SK-N-SH (cell line): ENCODE data around the gene ARHGDIB. TPM values are rescaled to one million over a fixed set of nuclear protein-coding genes. Genes with fewer than 3 reads are reported as not detected.
A peak's percentile ranks its signal among the peaks of the same experiment; 100 is the strongest.

Experiments
- CTCF ChIA-PET: fragments of 300-600, 350-600 bp; formaldehyde crosslinking; extraction: SDS; loops from one replicate; lab custom pipeline; 2021; lab: Yijun Ruan, JAX
- POLR2A ChIA-PET: fragments of 350-600 bp; sonication (Branson Sonifier 250); formaldehyde crosslinking; extraction: SDS; loops from one replicate; lab custom pipeline; 2020; ENCODE audit warnings: antibody characterized with exemption, inconsistent platforms; lab: Yijun Ruan, JAX
- DNase-seq: peaks from one replicate; pipeline ENCODE4 v3.0.0; 2012
- H2AFZ ChIP-seq: fragments of 200-600 bp; sonication (generic); 2 replicates; pipeline ENCODE4 v1.8.1; 2016; ENCODE audit warnings: antibody characterized with exemption, mild to moderate bottlenecking, low read depth
- H3F3A ChIP-seq: fragments of 200-600 bp; sonication (generic); replicated peaks from 2 replicates; pipeline ENCODE3; 2016; ENCODE audit warnings: antibody characterized with exemption, mild to moderate bottlenecking; ENCODE audit not compliant: insufficient read depth
- H3K27ac ChIP-seq, 2 experiments: fragments of 200-500 bp in 1 of 2; fragments of 200-600 bp in 1 of 2; sonication (Bioruptor generic) in 1 of 2; sonication (generic), shearing (Covaris generic) in 1 of 2; 2 replicates each; pipeline versions ENCODE4 v1.5.1 to v1.6.1; 2014 to 2016; ENCODE audit warnings: low read depth in 2 of 2, inconsistent platforms in 1 of 2, low read length in 1 of 2, mild to moderate bottlenecking in 1 of 2, mixed read lengths in 1 of 2
- H3K27me3 ChIP-seq: fragments of 200-600 bp; sonication (generic), shearing (Covaris generic); 2 replicates; pipeline ENCODE4 v1.6.1; 2016; ENCODE audit warnings: mixed run types; ENCODE audit not compliant: insufficient read depth
- H3K36me3 ChIP-seq, 2 experiments: fragments of 200-500 bp in 1 of 2; fragments of 200-600 bp in 1 of 2; sonication (Bioruptor generic) in 1 of 2; sonication (generic) in 1 of 2; replicated peaks in 1 of 2; 2 replicates each; pipeline versions ENCODE3 to v1.5.1; 2014 to 2016; ENCODE audit warnings: low read length in 1 of 2, mild to moderate bottlenecking in 1 of 2; ENCODE audit not compliant: insufficient read depth in 2 of 2, control insufficient read depth in 1 of 2
- H3K4me1 ChIP-seq, 2 experiments: fragments of 200-500 bp in 1 of 2; fragments of 200-600 bp in 1 of 2; sonication (Bioruptor generic) in 1 of 2; sonication (generic), shearing (Covaris generic) in 1 of 2; 2 replicates each; pipeline versions ENCODE4 v1.5.1 to v1.6.1; 2014 to 2016; ENCODE audit warnings: low read depth in 1 of 2, low read length in 1 of 2, mixed run types in 1 of 2; ENCODE audit not compliant: insufficient read depth in 2 of 2, control insufficient read depth in 1 of 2
- H3K4me2 ChIP-seq: fragments of 200-600 bp; sonication (generic), shearing (Covaris generic); 2 replicates; pipeline ENCODE4 v1.6.1; 2017; ENCODE audit warnings: mixed run types
- H3K4me3 ChIP-seq, 2 experiments: fragments of 200-500 bp in 1 of 2; fragments of 200-600 bp in 1 of 2; sonication (Bioruptor generic) in 1 of 2; sonication (generic), shearing (Covaris generic) in 1 of 2; 2 replicates each; pipeline versions ENCODE4 v1.5.1 to v1.8.1; 2014 to 2016; ENCODE audit warnings: low read depth in 2 of 2, inconsistent platforms in 1 of 2, low read length in 1 of 2, mild to moderate bottlenecking in 1 of 2, mixed read lengths in 1 of 2, moderate library complexity in 1 of 2
- H3K79me2 ChIP-seq: fragments of 200-600 bp; sonication (generic); 2 replicates; pipeline ENCODE4 v1.8.1; 2017; ENCODE audit warnings: mild to moderate bottlenecking; ENCODE audit not compliant: insufficient read depth
- H3K9ac ChIP-seq: fragments of 200-600 bp; sonication (generic); 2 replicates; pipeline ENCODE4 v1.6.1; 2017; ENCODE audit warnings: mixed run types
- H3K9me2 ChIP-seq: fragments of 200-600 bp; sonication (generic); 2 replicates; pipeline ENCODE4 v1.6.1; 2017; ENCODE audit warnings: mixed run types
- H3K9me3 ChIP-seq: fragments of 200-600 bp; sonication (generic); 2 replicates; pipeline ENCODE4 v1.6.1; 2017; ENCODE audit warnings: mixed run types, mild to moderate bottlenecking, moderate library complexity
- H4K20me1 ChIP-seq: fragments of 200-600 bp; sonication (generic); 2 replicates; pipeline ENCODE4 v1.6.1; 2017; ENCODE audit warnings: mild to moderate bottlenecking, mixed run types; ENCODE audit not compliant: insufficient read depth
- CHD2 ChIP-seq: fragments of 150-350 bp; IDR thresholded peaks from 2 replicates; pipeline ENCODE4 v1.6.1; 2018; ENCODE audit warnings: low read length; ENCODE audit not compliant: partially characterized antibody
- ELF1 ChIP-seq: IDR thresholded peaks from 2 replicates; pipeline ENCODE4 v1.4.0; 2012
- FOXJ3 ChIP-seq: sonication (generic); formaldehyde crosslinking; IDR thresholded peaks from 2 replicates; pipeline ENCODE4 v1.5.1; 2020; ENCODE audit warnings: mild to moderate bottlenecking, missing genetic modification reagents
- FOXM1 ChIP-seq: IDR thresholded peaks from 2 replicates; pipeline ENCODE4 v1.4.0; 2012; ENCODE audit warnings: low read depth, mild to moderate bottlenecking
- GATA2 ChIP-seq: sonication (generic); formaldehyde crosslinking; IDR thresholded peaks from 2 replicates; pipeline ENCODE4 v1.5.0; 2020; ENCODE audit warnings: mild to moderate bottlenecking, missing genetic modification reagents
- JUND ChIP-seq: IDR thresholded peaks from 2 replicates; pipeline ENCODE4 v1.4.0; 2012
- MEF2A ChIP-seq: IDR thresholded peaks from 2 replicates; pipeline ENCODE4 v1.4.0; 2012; ENCODE audit warnings: low read depth, borderline replicate concordance
- NFIC ChIP-seq: IDR thresholded peaks from 2 replicates; pipeline ENCODE4 v1.4.0; 2012; ENCODE audit warnings: borderline replicate concordance
- PBX3 ChIP-seq: IDR thresholded peaks from 2 replicates; pipeline ENCODE4; 2012
- RCOR1 ChIP-seq: fragments of 150-350 bp; IDR thresholded peaks from 2 replicates; pipeline ENCODE4 v1.6.1; 2017; ENCODE audit warnings: antibody characterized with exemption, low read length
- REST ChIP-seq: IDR thresholded peaks from 2 replicates; pipeline ENCODE4 v1.6.1; 2012; ENCODE audit warnings: mild to moderate bottlenecking, low read depth, low read length, moderate library complexity
- SIN3A ChIP-seq: IDR thresholded peaks from 2 replicates; pipeline ENCODE4 v1.6.1; 2012; ENCODE audit warnings: low read depth, mild to moderate bottlenecking, low read length, moderate library complexity, borderline replicate concordance
- SMC3 ChIP-seq: IDR thresholded peaks from 2 replicates; pipeline ENCODE4 v1.6.1; 2012; ENCODE audit warnings: low read depth, low read length, improper control_type of control experiment
- TEAD4 ChIP-seq: IDR thresholded peaks from 2 replicates; pipeline ENCODE4 v1.4.0; 2012; ENCODE audit warnings: mild to moderate bottlenecking, borderline replicate concordance; ENCODE audit not compliant: insufficient read depth
- WGBS: methylation state at CpG from one replicate; pipeline ENCODE4 v1.1.6; 2017; ENCODE audit warnings: low lambda C conversion rate; 5-methylcytosine and 5-hydroxymethylcytosine counted together
- polyA plus RNA-seq, 3 experiments: library from polyadenylated mRNA; depleted of rRNA; stranded (reverse); fragments of >200 nt; gene quantifications; 2 replicates each; pipeline ENCODE4 v1.2.3, GENCODE V29; 2012
- TF ChIP-seq, protein P1 (sequence below): fragments of 150-350 bp; IDR thresholded peaks from 2 replicates; pipeline ENCODE4 v1.6.1; 2016; ENCODE audit warnings: mild to moderate bottlenecking, low read depth, low read length
- TF ChIP-seq, protein P2 (sequence below): fragments of 150-350 bp; IDR thresholded peaks from 2 replicates; pipeline ENCODE4 v1.6.1; 2017; ENCODE audit warnings: antibody characterized with exemption, low read length, low read depth, borderline replicate concordance
- TF ChIP-seq, protein P3 (sequence below): IDR thresholded peaks from 2 replicates; pipeline ENCODE4 v1.4.0; 2012; ENCODE audit warnings: low read depth, borderline replicate concordance

Gene ARHGDIB
- polyA plus RNA-seq, 1 of the 3 experiments (the other 2 are of a cell fraction): 362 TPM

GRCh38 chr12:14931791-14932560, 29.4 kb downstream of the ARHGDIB start:
- no peaks in the 10 kb centered on the region for H3K79me2 ChIP-seq
- H3K27ac ChIP-seq: no peak overlapping the region
- H3K4me2 ChIP-seq: no peak overlapping the region
- no peaks in the 10 kb centered on the region for H3K27me3 ChIP-seq
- no peak overlapping the region for H3K4me3 ChIP-seq
- H3K9me2 ChIP-seq: no peaks in the 10 kb centered on the region
- no peaks in the 10 kb centered on the region for H3K9me3 ChIP-seq
- TF ChIP-seq GATA2 (CRISPR knock-in tag) (no peak), SMC3 (no peak), FOXJ3 (no peak), TEAD4 (no peak), SIN3A (no peak), MEF2A (no peak), NFIC (no peak)
- TF ChIP-seq, protein P1, sequence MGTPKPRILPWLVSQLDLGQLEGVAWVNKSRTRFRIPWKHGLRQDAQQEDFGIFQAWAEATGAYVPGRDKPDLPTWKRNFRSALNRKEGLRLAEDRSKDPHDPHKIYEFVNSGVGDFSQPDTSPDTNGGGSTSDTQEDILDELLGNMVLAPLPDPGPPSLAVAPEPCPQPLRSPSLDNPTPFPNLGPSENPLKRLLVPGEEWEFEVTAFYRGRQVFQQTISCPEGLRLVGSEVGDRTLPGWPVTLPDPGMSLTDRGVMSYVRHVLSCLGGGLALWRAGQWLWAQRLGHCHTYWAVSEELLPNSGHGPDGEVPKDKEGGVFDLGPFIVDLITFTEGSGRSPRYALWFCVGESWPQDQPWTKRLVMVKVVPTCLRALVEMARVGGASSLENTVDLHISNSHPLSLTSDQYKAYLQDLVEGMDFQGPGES: no peak
- TF ChIP-seq, protein P2, sequence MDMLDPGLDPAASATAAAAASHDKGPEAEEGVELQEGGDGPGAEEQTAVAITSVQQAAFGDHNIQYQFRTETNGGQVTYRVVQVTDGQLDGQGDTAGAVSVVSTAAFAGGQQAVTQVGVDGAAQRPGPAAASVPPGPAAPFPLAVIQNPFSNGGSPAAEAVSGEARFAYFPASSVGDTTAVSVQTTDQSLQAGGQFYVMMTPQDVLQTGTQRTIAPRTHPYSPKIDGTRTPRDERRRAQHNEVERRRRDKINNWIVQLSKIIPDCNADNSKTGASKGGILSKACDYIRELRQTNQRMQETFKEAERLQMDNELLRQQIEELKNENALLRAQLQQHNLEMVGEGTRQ: no peak
- DNase-seq: no peak
- H3K4me1 ChIP-seq: peaks cover 0 to 16% of the 10 kb centered on the region in 2 experiments; a peak in 2 of 4 replicates
- no peaks in the 10 kb centered on the region for H3K36me3 ChIP-seq
- H4K20me1 ChIP-seq: no peaks in the 10 kb centered on the region
- H2AFZ ChIP-seq: peak overlapping the region; percentile 18; the same call in 1 of the 2 replicates
- 80% methylated on average over 7 of the region's 7 CpGs for WGBS
- H3F3A ChIP-seq: peaks cover 15% of the 10 kb centered on the region
- H3K9ac ChIP-seq: no peak overlapping the region
- ChIA-PET CTCF (no interaction called here), POLR2A (no interaction called here)

DNA sequence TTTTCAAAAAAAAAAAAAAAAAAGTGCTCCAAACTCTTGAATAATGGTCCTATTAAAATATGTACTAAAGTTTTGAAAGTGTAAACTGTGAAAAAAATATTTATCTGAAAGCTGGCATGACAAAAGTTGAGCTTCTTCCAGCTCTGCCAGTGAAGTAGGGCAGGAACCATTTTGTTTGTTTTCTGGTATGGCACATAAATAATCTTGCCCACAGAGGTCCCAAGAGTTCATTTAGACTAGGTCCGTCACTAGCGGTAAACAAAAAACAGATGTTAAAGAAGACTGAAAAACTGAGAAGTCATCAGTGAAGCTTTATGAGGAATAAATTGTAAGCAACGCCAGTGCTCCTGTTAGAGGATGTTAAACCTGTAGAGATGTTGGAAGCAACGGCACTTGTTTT, 30.0 kb downstream of the ARHGDIB start:
- peaks cover 0 to 16% of the 10 kb centered on the region in 2 experiments; a peak in 2 of 4 replicates for H3K4me1 ChIP-seq
- no peaks in the 10 kb centered on the region for H3K79me2 ChIP-seq
- no peaks in the 10 kb centered on the region for H4K20me1 ChIP-seq
- WGBS: 63% methylated on average over 4 of the region's 4 CpGs
- H3K27me3 ChIP-seq: no peaks in the 10 kb centered on the region
- peak overlapping the region; percentile 18; the same call in 1 of the 2 replicates for H2AFZ ChIP-seq
- no peaks in the 10 kb centered on the region for H3K9me3 ChIP-seq
- H3K4me3 ChIP-seq: no peak overlapping the region
- ChIA-PET POLR2A (no interaction called here), CTCF (no interaction called here)
- H3K9me2 ChIP-seq: no peaks in the 10 kb centered on the region
- no peaks in the 10 kb centered on the region for H3K36me3 ChIP-seq
- H3K9ac ChIP-seq: no peak overlapping the region
- no peak for DNase-seq
- no peak overlapping the region for H3K4me2 ChIP-seq
- H3F3A ChIP-seq: peaks cover 15% of the 10 kb centered on the region
- peak overlapping the region in 1 of 2 experiments; percentile 33; a peak in 2 of 4 replicates for H3K27ac ChIP-seq
- TF ChIP-seq FOXM1: no peak
- TF ChIP-seq NFIC: no peak
- no peak for TF ChIP-seq RCOR1
- TF ChIP-seq PBX3: no peak
- no peak for TF ChIP-seq JUND
- no peak for TF ChIP-seq FOXJ3
- TF ChIP-seq REST: no peak
- TF ChIP-seq, protein P3, sequence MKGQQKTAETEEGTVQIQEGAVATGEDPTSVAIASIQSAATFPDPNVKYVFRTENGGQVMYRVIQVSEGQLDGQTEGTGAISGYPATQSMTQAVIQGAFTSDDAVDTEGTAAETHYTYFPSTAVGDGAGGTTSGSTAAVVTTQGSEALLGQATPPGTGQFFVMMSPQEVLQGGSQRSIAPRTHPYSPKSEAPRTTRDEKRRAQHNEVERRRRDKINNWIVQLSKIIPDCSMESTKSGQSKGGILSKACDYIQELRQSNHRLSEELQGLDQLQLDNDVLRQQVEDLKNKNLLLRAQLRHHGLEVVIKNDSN: no peak
- TF ChIP-seq ELF1: no peak
- TF ChIP-seq CHD2: no peak
- TF ChIP-seq, protein P1: no peak
- TF ChIP-seq SMC3: no peak
